Chondrocyte (in vitro differentiated cells): ENCODE results near the gene RAP2C. TPM values are rescaled to one million over a fixed set of nuclear protein-coding genes. Genes with fewer than 3 reads are reported as not detected.

Source experiments
- DNase-seq: peaks from one replicate; pipeline ENCODE4 v3.0.0; 2021; ENCODE audit warnings: mixed read lengths, low spot score
- H3K27ac Mint-ChIP-seq: one replicate; pipeline ENCODE4 v1.8.0; 2021; ENCODE audit warnings: mild to moderate bottlenecking, moderate library complexity, mixed read lengths; ENCODE audit not compliant: unreplicated experiment
- H3K27me3 Mint-ChIP-seq: 2 replicates; pipeline ENCODE4 v1.8.0; 2021; ENCODE audit warnings: low read depth, mixed read lengths
- H3K36me3 Mint-ChIP-seq: 2 replicates; pipeline ENCODE4 v1.8.0; 2021; ENCODE audit warnings: low read depth, mixed read lengths
- H3K4me1 Mint-ChIP-seq: 2 replicates; pipeline ENCODE4 v1.8.0; 2021; ENCODE audit warnings: low read depth, mild to moderate bottlenecking, mixed read lengths
- H3K4me3 Mint-ChIP-seq: one replicate; pipeline ENCODE4 v1.8.0; 2021; ENCODE audit warnings: mild to moderate bottlenecking, moderate library complexity, mixed read lengths; ENCODE audit not compliant: unreplicated experiment
- H3K9me3 Mint-ChIP-seq: 2 replicates; pipeline ENCODE4 v1.8.0; 2021; ENCODE audit warnings: low read depth, mixed read lengths
- total RNA-seq: library from RNA; stranded (reverse); gene quantifications from 3 replicates; pipeline ENCODE4 v1.2.1, GENCODE V29; 2021
- TF ChIP-seq, protein P1 (sequence below): fragments of 200-600 bp; sonication (generic); IDR thresholded peaks from 2 replicates; pipeline ENCODE4 v1.5.0; 2021; ENCODE audit warnings: antibody characterized with exemption, mild to moderate bottlenecking, moderate library complexity

Gene RAP2C
- total RNA-seq, 1 donor from 2014 or later, result 56.1 TPM

DNA sequence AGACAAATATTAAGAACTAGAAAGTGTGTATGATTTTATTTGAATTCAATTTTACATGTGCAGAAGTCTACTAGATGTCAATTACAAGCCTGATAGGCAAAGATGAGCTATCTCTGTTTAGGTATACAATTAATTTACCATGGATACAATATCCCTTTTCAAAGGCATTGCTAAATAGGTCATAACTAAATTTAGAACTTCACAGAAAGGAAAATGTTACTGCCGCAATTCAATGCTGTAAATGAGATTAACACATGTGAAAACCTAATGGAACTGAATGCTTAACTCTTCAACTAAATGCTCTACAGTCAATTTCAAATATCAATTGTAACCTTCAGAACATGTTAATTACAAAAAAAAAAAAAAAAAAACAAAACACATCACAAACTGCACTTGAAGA lies 14.6 kb downstream of the RAP2C start:
- no peaks in the 10 kb centered on the region for H3K9me3 Mint-ChIP-seq
- H3K36me3 Mint-ChIP-seq, result peaks cover 7% of the 10 kb centered on the region
- peaks cover 40% of the 10 kb centered on the region for H3K4me1 Mint-ChIP-seq

DNA sequence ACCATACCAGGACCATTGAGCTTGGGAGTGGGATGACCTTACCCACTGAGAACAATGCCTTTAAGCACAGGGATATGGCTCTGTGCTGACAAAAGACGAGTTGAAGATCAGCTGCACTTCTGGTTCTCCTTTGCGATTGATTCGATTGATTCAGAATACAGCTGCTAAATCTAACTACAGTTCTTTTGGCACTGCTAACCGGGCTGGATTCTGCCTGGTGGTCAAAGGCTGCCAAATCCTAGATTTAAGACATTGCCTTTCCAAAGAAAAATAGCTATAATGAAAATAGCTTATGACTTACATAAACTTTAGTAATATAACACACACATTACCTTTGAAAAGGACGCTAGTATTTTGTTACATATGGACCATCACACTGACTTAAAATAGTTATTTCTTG lies 18.3 kb downstream of the RAP2C start:
- no peaks in the 10 kb centered on the region for H3K27me3 Mint-ChIP-seq
- peaks cover 4% of the 10 kb centered on the region for H3K9me3 Mint-ChIP-seq
- no peak for DNase-seq
- H3K27ac Mint-ChIP-seq, result no peak overlapping the region
- H3K36me3 Mint-ChIP-seq, result peaks cover 10% of the 10 kb centered on the region
- H3K4me1 Mint-ChIP-seq, result peaks cover 13% of the 10 kb centered on the region
- TF ChIP-seq, protein P1, sequence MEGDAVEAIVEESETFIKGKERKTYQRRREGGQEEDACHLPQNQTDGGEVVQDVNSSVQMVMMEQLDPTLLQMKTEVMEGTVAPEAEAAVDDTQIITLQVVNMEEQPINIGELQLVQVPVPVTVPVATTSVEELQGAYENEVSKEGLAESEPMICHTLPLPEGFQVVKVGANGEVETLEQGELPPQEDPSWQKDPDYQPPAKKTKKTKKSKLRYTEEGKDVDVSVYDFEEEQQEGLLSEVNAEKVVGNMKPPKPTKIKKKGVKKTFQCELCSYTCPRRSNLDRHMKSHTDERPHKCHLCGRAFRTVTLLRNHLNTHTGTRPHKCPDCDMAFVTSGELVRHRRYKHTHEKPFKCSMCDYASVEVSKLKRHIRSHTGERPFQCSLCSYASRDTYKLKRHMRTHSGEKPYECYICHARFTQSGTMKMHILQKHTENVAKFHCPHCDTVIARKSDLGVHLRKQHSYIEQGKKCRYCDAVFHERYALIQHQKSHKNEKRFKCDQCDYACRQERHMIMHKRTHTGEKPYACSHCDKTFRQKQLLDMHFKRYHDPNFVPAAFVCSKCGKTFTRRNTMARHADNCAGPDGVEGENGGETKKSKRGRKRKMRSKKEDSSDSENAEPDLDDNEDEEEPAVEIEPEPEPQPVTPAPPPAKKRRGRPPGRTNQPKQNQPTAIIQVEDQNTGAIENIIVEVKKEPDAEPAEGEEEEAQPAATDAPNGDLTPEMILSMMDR, result no peak
- H3K4me3 Mint-ChIP-seq, result no peak overlapping the region

More for the DNA sequence above, 14.6 kb downstream of the RAP2C start:
- DNase-seq, result no peak
- Mint-ChIP-seq H3K27ac (no peak overlapping the region), H3K27me3 (no peaks in the 10 kb centered on the region), H3K4me3 (no peak overlapping the region)
- TF ChIP-seq, protein P1, result no peak

DNA sequence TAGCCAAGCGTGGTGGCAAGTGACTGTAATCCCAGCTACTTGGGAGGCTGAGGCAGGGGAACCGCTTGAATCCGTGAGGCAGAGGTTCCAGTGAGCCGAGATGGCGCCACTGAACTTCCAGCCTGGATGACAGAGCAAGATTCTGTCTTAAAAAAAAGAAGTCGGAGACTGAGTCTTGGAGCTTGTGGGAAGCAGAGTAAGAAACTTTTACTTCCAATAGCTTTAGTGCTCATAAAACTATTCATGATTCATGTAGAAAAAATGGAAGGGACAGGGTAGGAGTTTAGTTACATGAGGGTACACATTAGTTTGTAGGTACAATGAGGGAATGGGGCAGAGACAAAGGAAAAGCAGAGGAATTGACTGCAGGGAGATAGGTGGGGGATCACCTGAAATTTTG lies 19.3 kb downstream of the RAP2C start:
- Mint-ChIP-seq H3K27me3 (no peaks in the 10 kb centered on the region), H3K36me3 (peaks cover 8% of the 10 kb centered on the region), H3K4me1 (peaks cover 10% of the 10 kb centered on the region), H3K4me3 (no peak overlapping the region), H3K27ac (peak overlapping the region; percentile 78), H3K9me3 (peaks cover 7% of the 10 kb centered on the region)
- no peak for DNase-seq
- TF ChIP-seq, protein P1, result no peak

DNA sequence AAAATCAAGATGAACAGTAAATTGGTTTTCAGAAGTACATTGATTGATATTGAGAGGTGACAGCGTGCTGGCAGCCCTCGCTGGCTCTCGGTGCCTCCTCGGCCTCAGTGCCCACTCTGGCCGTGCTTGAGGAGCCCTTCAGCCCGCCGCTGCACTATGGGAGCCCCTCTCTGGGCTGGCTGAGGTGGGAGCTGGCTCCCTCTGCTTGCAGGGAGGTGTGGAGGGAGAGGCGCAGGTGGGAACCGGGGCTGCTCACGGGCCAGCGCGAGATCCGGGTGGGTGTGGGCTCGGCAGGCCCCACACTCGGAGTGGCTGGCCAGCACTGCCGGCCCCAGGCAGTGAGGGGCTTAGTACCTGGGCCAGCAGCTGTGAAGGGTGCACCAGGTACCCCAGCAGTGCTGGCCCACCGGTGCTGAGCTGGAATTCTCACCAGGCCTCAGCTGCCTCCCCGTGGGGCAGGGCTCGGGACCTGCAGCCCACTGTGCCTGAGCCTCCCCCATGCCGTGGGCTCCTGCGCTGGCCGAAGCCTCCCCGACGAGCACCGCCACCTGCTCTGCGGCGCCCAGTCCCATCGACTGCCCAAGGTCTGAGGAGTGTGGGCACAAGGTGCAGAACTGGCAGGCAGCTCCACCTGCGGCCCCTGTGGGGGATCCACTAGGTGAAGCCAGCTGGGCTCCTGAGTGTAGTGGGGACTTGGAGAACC lies 25.2 kb downstream of the RAP2C start:
- Mint-ChIP-seq H3K36me3 (peaks cover 4% of the 10 kb centered on the region), H3K9me3 (peaks cover 11% of the 10 kb centered on the region), H3K27ac (no peak overlapping the region), H3K4me1 (no peaks in the 10 kb centered on the region), H3K27me3 (no peaks in the 10 kb centered on the region), H3K4me3 (no peak overlapping the region)
- TF ChIP-seq, protein P1, result no peak
- DNase-seq, result peak; percentile 72

DNA sequence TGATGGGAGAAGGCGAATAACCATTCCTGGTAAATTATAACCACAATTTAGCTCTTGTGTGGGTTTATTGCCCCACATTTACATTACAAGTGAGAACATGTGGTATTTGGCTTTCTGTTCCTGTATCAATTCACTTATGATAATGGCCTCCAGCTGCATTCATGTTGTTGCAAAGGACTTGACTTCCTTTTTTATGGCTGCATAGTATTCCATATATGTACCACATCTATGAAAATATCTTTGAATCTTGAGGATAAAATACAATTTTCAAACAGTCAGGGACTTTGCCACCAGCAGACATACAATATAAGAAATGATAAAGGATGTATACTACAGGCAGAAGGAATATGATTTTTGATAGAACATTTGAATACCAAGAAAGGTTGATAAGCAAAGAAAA lies 27.3 kb downstream of the RAP2C start:
- Mint-ChIP-seq H3K27ac (no peak overlapping the region), H3K4me1 (peaks cover 16% of the 10 kb centered on the region), H3K27me3 (no peaks in the 10 kb centered on the region), H3K36me3 (peaks cover 4% of the 10 kb centered on the region), H3K9me3 (peaks cover 11% of the 10 kb centered on the region), H3K4me3 (no peak overlapping the region)
- TF ChIP-seq, protein P1, result no peak
- DNase-seq, result no peak
